Measurements from ENCODE around the gene TMEM126B.

TMEM126B gene

DNA sequence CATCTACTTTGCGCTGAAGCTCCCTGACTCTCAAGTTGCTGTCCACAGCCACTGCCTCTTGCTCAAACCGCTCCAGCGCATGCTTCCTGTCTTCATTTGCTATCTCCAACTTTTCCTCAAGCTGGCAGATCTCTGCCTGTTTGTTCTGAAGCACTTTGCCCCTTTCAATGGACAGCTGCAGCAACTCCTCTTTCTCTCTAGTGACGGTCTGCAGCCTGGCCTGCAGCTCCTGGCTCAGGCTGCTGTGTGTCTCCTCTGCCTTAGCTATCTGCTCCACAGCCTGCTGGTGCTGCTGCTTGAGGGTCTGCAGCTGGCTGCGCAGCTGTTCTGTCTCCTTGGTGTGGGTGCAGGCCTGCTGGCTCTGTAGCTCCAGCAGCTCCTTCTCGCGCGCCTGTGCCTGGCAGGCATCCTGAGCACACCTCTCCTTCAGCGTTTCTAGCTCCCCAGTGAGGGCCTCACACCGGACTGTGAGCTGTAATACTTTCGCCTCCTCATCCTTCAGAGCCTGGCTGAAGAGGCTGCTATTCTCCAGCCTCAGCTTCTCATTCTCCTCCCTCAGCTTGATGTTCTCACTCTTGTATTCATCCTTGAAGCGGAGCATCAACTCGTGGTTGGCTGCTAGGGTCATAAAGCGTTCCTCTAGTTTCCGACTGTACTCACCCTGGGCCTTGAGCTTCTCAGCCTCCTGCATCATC, 56.9 kb downstream of the TMEM126B start:
- DNase-seq, result no peak

DNA sequence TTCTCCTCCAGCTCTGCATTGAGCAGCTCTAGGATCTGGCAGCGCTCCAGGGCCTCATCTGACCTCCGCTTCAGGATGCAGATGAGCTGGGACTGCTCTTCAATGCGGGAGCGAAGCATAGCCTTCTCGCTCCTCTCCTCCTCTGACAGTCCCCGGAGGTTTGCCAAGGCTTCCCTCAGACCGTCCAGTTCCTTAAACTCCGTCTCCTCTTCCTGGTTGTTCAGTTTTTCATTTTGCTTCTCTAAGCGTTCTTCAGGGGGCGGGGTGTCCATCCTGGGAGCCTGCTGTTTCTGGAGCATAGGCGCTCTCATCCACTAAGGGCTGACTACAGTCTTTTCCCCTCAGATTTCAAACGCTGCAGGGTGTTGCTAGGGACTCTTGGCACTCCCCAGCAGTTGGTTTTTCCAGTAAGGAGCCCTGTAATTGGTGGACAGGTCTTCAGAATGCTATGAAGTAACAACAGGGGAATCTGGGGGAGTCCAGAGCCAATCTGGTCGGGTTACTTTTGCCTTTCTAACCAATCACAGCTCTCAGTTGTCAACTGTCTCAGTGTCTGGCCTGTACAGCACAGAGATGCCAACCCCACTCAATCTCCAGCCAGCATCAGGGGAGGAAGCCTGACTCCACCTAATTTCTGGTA, 57.5 kb downstream of the TMEM126B start, which contains the start of gene CCDC89:
CCDC89 (minus strand) TSS at position 376 of the 640 bp plus-strand sequence; CDS start at position 311, 65 bp downstream.
- no peak for DNase-seq

Data from KG1 (cell line).